Measurements from ENCODE around the gene PUM1.

Gene PUM1

GRCh38 chr1:31055953-31056352 is 9.6 kb downstream of the PUM1 start:
- Histone ChIP-seq H2BK5ac (ENCODE audit: low read length) (no peak overlapping the region), H3K4ac (ENCODE audit: low read length) (no peak overlapping the region), H2BK15ac (ENCODE audit: low read length) (no peak overlapping the region), H3K36me3 (replicated peaks in 1 of 2; ENCODE audit: control insufficient read depth in 2 of 2, insufficient read depth in 2 of 2, low read length in 2 of 2) (peaks cover 17 to 95% of the 10 kb centered on the region in 2 donors), H2AK5ac (ENCODE audit: low read depth, low read length) (no peak overlapping the region), H4K8ac (ENCODE audit: low read depth, low read length) (no peak overlapping the region), H2BK12ac (ENCODE audit: low read length) (no peak overlapping the region), H3K9me3 (replicated peaks in 1 of 2; ENCODE audit: control insufficient read depth in 2 of 2, insufficient read depth in 1 of 2, low read depth in 1 of 2, low read length in 2 of 2) (peaks cover 0 to 3% of the 10 kb centered on the region in 2 donors), H3K27me3 (ENCODE audit: control insufficient read depth in 3 of 3, insufficient read depth in 3 of 3, low read depth in 1 of 3, low read length in 3 of 3) (no peaks in the 10 kb centered on the region), H3K4me1 (ENCODE audit: control insufficient read depth in 2 of 2, insufficient read depth in 1 of 2, low read depth in 1 of 2, low read length in 2 of 2) (no peaks in the 10 kb centered on the region), H3K27ac (replicated peaks; ENCODE audit: low read length) (no peak overlapping the region), H3K4me3 (ENCODE audit: low read length in 2 of 2) (no peak overlapping the region), H4K91ac (ENCODE audit: low read depth, low read length, poor library complexity) (no peak overlapping the region), H3K14ac (ENCODE audit: low read length) (no peak overlapping the region), H3K18ac (ENCODE audit: low read length) (no peak overlapping the region), H3K79me1 (ENCODE audit: low read depth, low read length) (peaks cover 5% of the 10 kb centered on the region), H3K4me2 (ENCODE audit: insufficient read depth, low read length, poor library complexity, severe bottlenecking) (no peak overlapping the region), H2AFZ (ENCODE audit: low read length) (no peak overlapping the region), H2BK120ac (ENCODE audit: low read depth, low read length) (no peak overlapping the region), H3K9ac (ENCODE audit: low read depth, low read length, poor library complexity) (no peak overlapping the region), H3K23ac (ENCODE audit: low read depth, low read length, poor library complexity) (no peak overlapping the region)
- no CpG with 5 or more reads among the region's 1 CpG for WGBS, 2 donors (ENCODE audit: extremely low coverage in 2 of 2, insufficient read length in 2 of 2, insufficient replicate concordance in 1 of 2)
- no peak for DNase-seq (ENCODE audit: low spot score)

GRCh38 chr1:31055501-31055900 is 10.0 kb downstream of the PUM1 start:
- no peak overlapping the region for H4K91ac ChIP-seq (ENCODE audit: low read depth, low read length, poor library complexity)
- WGBS, 2 donors (ENCODE audit: extremely low coverage in 2 of 2, insufficient read length in 2 of 2, insufficient replicate concordance in 1 of 2), result no CpG with 5 or more reads among the region's 3 CpGs
- H3K9ac ChIP-seq (ENCODE audit: low read depth, low read length, poor library complexity), result no peak overlapping the region
- H3K79me1 ChIP-seq (ENCODE audit: low read depth, low read length), result peaks cover 5% of the 10 kb centered on the region
- no peak overlapping the region for H4K8ac ChIP-seq (ENCODE audit: low read depth, low read length)
- H2BK120ac ChIP-seq (ENCODE audit: low read depth, low read length), result no peak overlapping the region
- H3K4me1 ChIP-seq (ENCODE audit: control insufficient read depth in 2 of 2, insufficient read depth in 1 of 2, low read depth in 1 of 2, low read length in 2 of 2), result no peaks in the 10 kb centered on the region
- no peak overlapping the region for H3K23ac ChIP-seq (ENCODE audit: low read depth, low read length, poor library complexity)
- H3K14ac ChIP-seq (ENCODE audit: low read length), result no peak overlapping the region
- H3K4ac ChIP-seq (ENCODE audit: low read length), result no peak overlapping the region
- H3K9me3 ChIP-seq (replicated peaks in 1 of 2; ENCODE audit: control insufficient read depth in 2 of 2, insufficient read depth in 1 of 2, low read depth in 1 of 2, low read length in 2 of 2), result peaks cover 0 to 3% of the 10 kb centered on the region in 2 donors
- no peak overlapping the region for H3K4me2 ChIP-seq (ENCODE audit: insufficient read depth, low read length, poor library complexity, severe bottlenecking)
- no peak overlapping the region for H2AK5ac ChIP-seq (ENCODE audit: low read depth, low read length)
- H3K4me3 ChIP-seq (ENCODE audit: low read length in 2 of 2), result no peak overlapping the region
- H2BK12ac ChIP-seq (ENCODE audit: low read length), result no peak overlapping the region
- no peaks in the 10 kb centered on the region for H3K27me3 ChIP-seq (ENCODE audit: control insufficient read depth in 3 of 3, insufficient read depth in 3 of 3, low read depth in 1 of 3, low read length in 3 of 3)
- no peak overlapping the region for H3K18ac ChIP-seq (ENCODE audit: low read length)
- no peak overlapping the region for H2BK5ac ChIP-seq (ENCODE audit: low read length)
- DNase-seq (ENCODE audit: low spot score), result no peak
- no peak overlapping the region for H2BK15ac ChIP-seq (ENCODE audit: low read length)
- H2AFZ ChIP-seq (ENCODE audit: low read length), result no peak overlapping the region
- H3K27ac ChIP-seq (replicated peaks; ENCODE audit: low read length), result no peak overlapping the region
- H3K36me3 ChIP-seq (replicated peaks in 1 of 2; ENCODE audit: control insufficient read depth in 2 of 2, insufficient read depth in 2 of 2, low read length in 2 of 2), result peaks cover 17 to 95% of the 10 kb centered on the region in 2 donors

DNA sequence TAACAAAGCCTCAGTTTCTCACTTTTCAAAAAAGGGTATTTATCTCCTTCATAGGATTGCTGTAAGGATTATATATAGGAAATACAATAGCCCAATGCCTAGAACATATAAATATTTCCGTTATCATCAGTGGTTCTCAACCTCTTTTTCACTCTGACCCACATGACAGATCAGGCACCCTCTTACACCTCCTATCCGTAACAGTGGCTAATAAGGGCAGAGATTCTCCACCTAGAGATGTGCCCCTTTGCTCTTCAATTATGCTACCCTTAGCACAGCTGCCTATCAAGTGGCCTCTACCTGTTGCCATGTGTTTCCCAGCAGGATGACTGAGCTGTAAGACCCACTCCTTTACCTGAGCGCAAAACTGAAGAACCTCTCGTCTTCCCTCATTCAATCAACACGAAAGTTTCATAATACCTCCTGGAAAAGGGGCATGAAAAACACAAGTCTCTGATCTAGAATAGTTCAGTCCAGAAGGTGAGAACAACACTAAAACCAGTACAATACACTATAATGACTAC is 10.5 kb downstream of the PUM1 start:
- H3K9me3 ChIP-seq (replicated peaks in 1 of 2; ENCODE audit: control insufficient read depth in 2 of 2, insufficient read depth in 1 of 2, low read depth in 1 of 2, low read length in 2 of 2), result peaks cover 0 to 3% of the 10 kb centered on the region in 2 donors
- H3K9ac ChIP-seq (ENCODE audit: low read depth, low read length, poor library complexity), result no peak overlapping the region
- peaks cover 5% of the 10 kb centered on the region for H3K79me1 ChIP-seq (ENCODE audit: low read depth, low read length)
- no peak for DNase-seq (ENCODE audit: low spot score)
- H2AK5ac ChIP-seq (ENCODE audit: low read depth, low read length), result no peak overlapping the region
- no peak overlapping the region for H3K4ac ChIP-seq (ENCODE audit: low read length)
- H3K27me3 ChIP-seq (ENCODE audit: control insufficient read depth in 3 of 3, insufficient read depth in 3 of 3, low read depth in 1 of 3, low read length in 3 of 3), result no peaks in the 10 kb centered on the region
- H2BK5ac ChIP-seq (ENCODE audit: low read length), result no peak overlapping the region
- WGBS, 2 donors (ENCODE audit: extremely low coverage in 2 of 2, insufficient read length in 2 of 2, insufficient replicate concordance in 1 of 2), result no CpG with 5 or more reads among the region's 5 CpGs
- H2AFZ ChIP-seq (ENCODE audit: low read length), result no peak overlapping the region
- H3K18ac ChIP-seq (ENCODE audit: low read length), result no peak overlapping the region
- H3K4me3 ChIP-seq (ENCODE audit: low read length in 2 of 2), result no peak overlapping the region
- H4K8ac ChIP-seq (ENCODE audit: low read depth, low read length), result no peak overlapping the region
- H3K27ac ChIP-seq (replicated peaks; ENCODE audit: low read length), result no peak overlapping the region
- H3K4me1 ChIP-seq (ENCODE audit: control insufficient read depth in 2 of 2, insufficient read depth in 1 of 2, low read depth in 1 of 2, low read length in 2 of 2), result no peaks in the 10 kb centered on the region
- H3K36me3 ChIP-seq (replicated peaks in 1 of 2; ENCODE audit: control insufficient read depth in 2 of 2, insufficient read depth in 2 of 2, low read length in 2 of 2), result peaks cover 17 to 95% of the 10 kb centered on the region in 2 donors
- H2BK120ac ChIP-seq (ENCODE audit: low read depth, low read length), result no peak overlapping the region
- H4K91ac ChIP-seq (ENCODE audit: low read depth, low read length, poor library complexity), result no peak overlapping the region
- no peak overlapping the region for H3K4me2 ChIP-seq (ENCODE audit: insufficient read depth, low read length, poor library complexity, severe bottlenecking)
- no peak overlapping the region for H2BK15ac ChIP-seq (ENCODE audit: low read length)
- H3K14ac ChIP-seq (ENCODE audit: low read length), result no peak overlapping the region
- H3K23ac ChIP-seq (ENCODE audit: low read depth, low read length, poor library complexity), result no peak overlapping the region
- H2BK12ac ChIP-seq (ENCODE audit: low read length), result no peak overlapping the region

- Histone ChIP-seq H3K4me3 (ENCODE audit: low read length in 2 of 2) (no peak overlapping the region), H4K91ac (ENCODE audit: low read depth, low read length, poor library complexity) (no peak overlapping the region)
Observed at GRCh38 chr1:31054349-31054748, 11.2 kb downstream of the PUM1 start.

More at GRCh38 chr1:31054349-31054748, 11.2 kb downstream of the PUM1 start:
- no peak overlapping the region for H2BK120ac ChIP-seq (ENCODE audit: low read depth, low read length)
- no peaks in the 10 kb centered on the region for H3K4me1 ChIP-seq (ENCODE audit: control insufficient read depth in 2 of 2, insufficient read depth in 1 of 2, low read depth in 1 of 2, low read length in 2 of 2)
- no peak overlapping the region for H2BK5ac ChIP-seq (ENCODE audit: low read length)
- H2AFZ ChIP-seq (ENCODE audit: low read length), result no peak overlapping the region
- no peak for DNase-seq (ENCODE audit: low spot score)
- no peak overlapping the region for H3K18ac ChIP-seq (ENCODE audit: low read length)
- no peak overlapping the region for H3K4me2 ChIP-seq (ENCODE audit: insufficient read depth, low read length, poor library complexity, severe bottlenecking)
- no peak overlapping the region for H3K14ac ChIP-seq (ENCODE audit: low read length)
- H3K27me3 ChIP-seq (ENCODE audit: control insufficient read depth in 3 of 3, insufficient read depth in 3 of 3, low read depth in 1 of 3, low read length in 3 of 3), result no peaks in the 10 kb centered on the region
- no peak overlapping the region for H2AK5ac ChIP-seq (ENCODE audit: low read depth, low read length)
- no CpG with 5 or more reads among the region's 3 CpGs for WGBS, 2 donors (ENCODE audit: extremely low coverage in 2 of 2, insufficient read length in 2 of 2, insufficient replicate concordance in 1 of 2)
- H4K8ac ChIP-seq (ENCODE audit: low read depth, low read length), result no peak overlapping the region
- no peak overlapping the region for H3K4ac ChIP-seq (ENCODE audit: low read length)
- H3K36me3 ChIP-seq (replicated peaks in 1 of 2; ENCODE audit: control insufficient read depth in 2 of 2, insufficient read depth in 2 of 2, low read length in 2 of 2), result peaks cover 17 to 93% of the 10 kb centered on the region in 2 donors
- no peak overlapping the region for H2BK12ac ChIP-seq (ENCODE audit: low read length)
- peaks cover 0 to 2% of the 10 kb centered on the region in 2 donors for H3K9me3 ChIP-seq (replicated peaks in 1 of 2; ENCODE audit: control insufficient read depth in 2 of 2, insufficient read depth in 1 of 2, low read depth in 1 of 2, low read length in 2 of 2)
- H3K79me1 ChIP-seq (ENCODE audit: low read depth, low read length), result peaks cover 5% of the 10 kb centered on the region
- H3K27ac ChIP-seq (replicated peaks; ENCODE audit: low read length), result no peak overlapping the region
- H3K9ac ChIP-seq (ENCODE audit: low read depth, low read length, poor library complexity), result no peak overlapping the region
- H3K23ac ChIP-seq (ENCODE audit: low read depth, low read length, poor library complexity), result no peak overlapping the region
- no peak overlapping the region for H2BK15ac ChIP-seq (ENCODE audit: low read length)
